B cell (primary cell): ENCODE data around the gene RAB3B. TPM values are rescaled to one million over a fixed set of nuclear protein-coding genes. Genes with fewer than 3 reads are reported as not detected.

ENCODE experiments used
- ATAC-seq: fragments of 200-7000 bp; cut with Tn5 transposase; one replicate; pipeline ENCODE4 v1.10.0; 2021; ENCODE audit warnings: low read depth, mild to moderate bottlenecking, moderate number of reproducible peaks, moderate library complexity
- CTCF ChIA-PET: fragments of 350-600 bp; sonication (Branson Sonifier 250); formaldehyde crosslinking; loops from one replicate; lab custom pipeline; 2021; ENCODE audit warnings: antibody characterized with exemption, inconsistent platforms; lab: Charles Lee
- POLR2A ChIA-PET: fragments of 350-600 bp; sonication (Branson Sonifier 250); formaldehyde crosslinking; loops from one replicate; lab custom pipeline; 2021; ENCODE audit warnings: antibody characterized with exemption; lab: Charles Lee
- DNase-seq: peaks from one replicate; pipeline ENCODE4 v3.0.0; 2013
- H2AFZ ChIP-seq: 2 replicates; pipeline ENCODE4 v1.6.1; 2012; ENCODE audit warnings: mild to moderate bottlenecking, low read depth, low read length; ENCODE audit not compliant: insufficient read depth, poor library complexity, severe bottlenecking
- H3K27ac ChIP-seq, 2 donors: 1 replicate in 1 of 2; 2 replicates in 1 of 2; pipeline ENCODE4 v1.5.1; 2012 to 2013; ENCODE audit warnings: low read length in 2 of 2, mild to moderate bottlenecking in 2 of 2, moderate library complexity in 1 of 2
- H3K27me3 ChIP-seq, 4 experiments: fragments of 200-600 bp in 1 of 4; sonication (generic) in 1 of 4; replicated peaks in 1 of 4; 1 replicate in 2 of 4; 2 replicates in 2 of 4; pipeline versions ENCODE4 v1.6.1 to v1.7.0; 2013 to 2016; ENCODE audit warnings: low read length in 3 of 4, mild to moderate bottlenecking in 2 of 4, mixed read lengths in 1 of 4, moderate library complexity in 1 of 4; ENCODE audit not compliant: insufficient read depth in 4 of 4, control insufficient read depth in 3 of 4; ENCODE audit errors: control extremely low read depth in 1 of 4
- H3K36me3 ChIP-seq, 2 experiments: replicated peaks in 1 of 2; 1 replicate in 1 of 2; 2 replicates in 1 of 2; pipeline versions ENCODE4 v1.6.1 to v1.7.1; 2013; ENCODE audit warnings: low read length in 1 of 2; ENCODE audit not compliant: insufficient read depth in 2 of 2, control insufficient read depth in 1 of 2; ENCODE audit errors: control extremely low read depth in 1 of 2, extremely low read depth in 1 of 2
- H3K4me1 ChIP-seq, 2 donors: fragments of 200-600 bp in 1 of 2; sonication (generic) in 1 of 2; 1 replicate in 1 of 2; 2 replicates in 1 of 2; pipeline versions ENCODE4 v1.5.1 to v1.6.1; 2013 to 2017; ENCODE audit warnings: low read length in 2 of 2; ENCODE audit not compliant: control insufficient read depth in 2 of 2, insufficient read depth in 2 of 2
- H3K4me2 ChIP-seq: replicated peaks from 2 replicates; pipeline ENCODE3; 2012; ENCODE audit warnings: mild to moderate bottlenecking, low read depth, low read length; ENCODE audit not compliant: poor library complexity, severe bottlenecking
- H3K4me3 ChIP-seq, 5 experiments: fragments of 200-600 bp in 1 of 5; sonication (generic) in 1 of 5; 1 replicate in 3 of 5; 2 replicates in 2 of 5; pipeline versions ENCODE4 v1.5.1 to v1.7.0; 2011 to 2016; ENCODE audit warnings: low read length in 4 of 5, mild to moderate bottlenecking in 4 of 5, low read depth in 2 of 5, control low read depth in 1 of 5, moderate library complexity in 1 of 5; ENCODE audit not compliant: insufficient read depth in 1 of 5; ENCODE audit errors: control extremely low read depth in 1 of 5, extremely low read depth in 1 of 5
- H3K79me2 ChIP-seq: fragments of 200-600 bp; sonication (generic); one replicate; pipeline ENCODE4 v1.6.0; 2016; ENCODE audit warnings: low read length; ENCODE audit not compliant: control insufficient read depth, insufficient read depth
- H3K9ac ChIP-seq: fragments of 200-600 bp; sonication (generic); 2 replicates; pipeline ENCODE4 v1.6.1; 2017; ENCODE audit warnings: mild to moderate bottlenecking, low read length, moderate library complexity
- H3K9me3 ChIP-seq, 3 donors: one replicate each; pipeline versions ENCODE4 v1.6.1 to v1.7.1; 2013; ENCODE audit warnings: low read length in 2 of 3; ENCODE audit not compliant: control insufficient read depth in 2 of 3, insufficient read depth in 1 of 3; ENCODE audit errors: control extremely low read depth in 1 of 3
- H4K20me1 ChIP-seq: 2 replicates; pipeline ENCODE4 v1.6.0; 2012; ENCODE audit warnings: mild to moderate bottlenecking, low read length; ENCODE audit not compliant: insufficient read depth, control insufficient read depth, poor library complexity, severe bottlenecking
- H3K27ac Mint-ChIP-seq: one replicate; pipeline ENCODE4 v1.8.0; 2021; ENCODE audit warnings: mixed read lengths
- H3K27me3 Mint-ChIP-seq: one replicate; pipeline ENCODE4 v1.8.0; 2021; ENCODE audit warnings: mixed read lengths
- H3K4me1 Mint-ChIP-seq: one replicate; pipeline ENCODE4 v1.8.0; 2021; ENCODE audit warnings: mixed read lengths
- H3K4me3 Mint-ChIP-seq: one replicate; pipeline ENCODE4 v1.8.0; 2021; ENCODE audit warnings: mixed read lengths
- H3K9me3 Mint-ChIP-seq: one replicate; pipeline ENCODE4 v1.8.0; 2022; ENCODE audit warnings: mixed read lengths; ENCODE audit not compliant: insufficient read depth
- CTCF ChIP-seq: fragments of 200-600 bp; IDR thresholded peaks from one replicate; pipeline ENCODE4 v1.8.0; 2022; ENCODE audit warnings: antibody characterized with exemption, mild to moderate bottlenecking
- EZH2 ChIP-seq: IDR thresholded peaks from 2 replicates; pipeline ENCODE4 v1.6.1; 2012; ENCODE audit warnings: borderline replicate concordance, low read depth, mild to moderate bottlenecking, moderate library complexity, low read length; ENCODE audit not compliant: insufficient read depth, poor library complexity, severe bottlenecking
- WGBS: methylation state at CpG from one replicate; pipeline ENCODE4 v1.1.5; 2013; ENCODE audit warnings: missing lambda C conversion rate; ENCODE audit not compliant: insufficient coverage; 5-methylcytosine and 5-hydroxymethylcytosine counted together
- intact Hi-C: fragments of 100-400 bp; cut with micrococcal nuclease; formaldehyde crosslinking; loops from one replicate; pipeline ENCODE4 v1.10.0; 2022
- polyA plus RNA-seq: library from polyadenylated mRNA; depleted of rRNA; stranded (reverse); fragments of >200 nt; gene quantifications from 2 replicates; pipeline ENCODE4 v1.2.3, GENCODE V29; 2012
- total RNA-seq, 2 donors: library from RNA; stranded (reverse); fragments of 120-200 nt in 1 of 2; gene quantifications; 1 replicate in 1 of 2; 2 replicates in 1 of 2; pipeline versions ENCODE4 v1.2.3 to v1.2.4, GENCODE V29; 2013 to 2022

RAB3B gene
- total and polyA plus RNA-seq, 2 donors (not counting 1 experiment from before 2014, with no cell fraction given), result 0.02 TPM; not detected in 1

GRCh38 chr1:51941528-51941927 is 49.0 kb downstream of the RAB3B start:
- Histone ChIP-seq H3K4me2 (no peak overlapping the region), H4K20me1 (no peaks in the 10 kb centered on the region), H3K9me3 (peaks cover 4 to 13% (median 6%) of the 10 kb centered on the region in 3 donors), H3K4me1 (no peaks in the 10 kb centered on the region), H3K27me3 (no peaks in the 10 kb centered on the region), H3K36me3 (no peaks in the 10 kb centered on the region), H2AFZ (no peak overlapping the region), H3K4me3 (no peak overlapping the region), H3K27ac (no peak overlapping the region), H3K79me2 (no peaks in the 10 kb centered on the region), H3K9ac (no peak overlapping the region)
- Mint-ChIP-seq H3K27me3 (peaks cover 4% of the 10 kb centered on the region), H3K9me3 (peaks cover 10% of the 10 kb centered on the region), H3K4me3 (no peak overlapping the region), H3K27ac (no peak overlapping the region), H3K4me1 (no peaks in the 10 kb centered on the region)
- POLR2A ChIA-PET, result no interaction called here
- CTCF ChIA-PET, result interaction anchor here (0.6 to 1.7 kb wide), 3 partner anchors 9 to 456 kb away, joined by 3 to 5 read pairs (median 3); no protein-coding TSS in a partner anchor
- DNase-seq, result no peak
- intact Hi-C loops, result no loop called here
- no peak for TF ChIP-seq EZH2
- TF ChIP-seq CTCF, result no peak
- ATAC-seq, result no peak

- 100% methylated on average over 1 of the region's 4 CpGs for WGBS
- no peaks in the 10 kb centered on the region for H3K4me1 Mint-ChIP-seq
- intact Hi-C loops, result no loop called here
- no peaks in the 10 kb centered on the region for H3K4me1 ChIP-seq
- TF ChIP-seq EZH2 (no peak), CTCF (no peak)
- no peaks in the 10 kb centered on the region for H3K36me3 ChIP-seq
- H3K27ac ChIP-seq, result no peak overlapping the region
- H3K4me3 ChIP-seq, result no peak overlapping the region
- H3K4me2 ChIP-seq, result no peak overlapping the region
- ChIA-PET POLR2A (no interaction called here), CTCF (no interaction called here)
- DNase-seq (no peak), ATAC-seq (no peak)
- H3K9ac ChIP-seq, result no peak overlapping the region
- no peak overlapping the region for H2AFZ ChIP-seq
- no peak overlapping the region for H3K27ac Mint-ChIP-seq
- H3K9me3 Mint-ChIP-seq, result peaks cover 10% of the 10 kb centered on the region
- peaks cover 4 to 10% (median 6%) of the 10 kb centered on the region in 3 donors for H3K9me3 ChIP-seq
- no peak overlapping the region for H3K4me3 Mint-ChIP-seq
- no peaks in the 10 kb centered on the region for H3K79me2 ChIP-seq
- no peaks in the 10 kb centered on the region for H3K27me3 ChIP-seq
- H3K27me3 Mint-ChIP-seq, result peaks cover 10% of the 10 kb centered on the region
- no peaks in the 10 kb centered on the region for H4K20me1 ChIP-seq
Measured at GRCh38 chr1:51937112-51937511, 53.4 kb downstream of the RAB3B start.
